OCI-LY3 (cell line): ENCODE results near the gene SNX2.
A peak's percentile ranks its signal among the peaks of the same experiment; 100 is the strongest.

Experiments used
- H2AFZ ChIP-seq: fragments of 200-600, 300-600 bp; shearing (Covaris generic); 2 replicates; pipeline ENCODE4 v1.6.0; 2014; ENCODE audit warnings: antibody characterized with exemption, low read depth, low read length
- H3K27ac ChIP-seq: fragments of 200-600, 300-600 bp; sonication (generic); 2 replicates; pipeline ENCODE4 v1.5.1; 2014; ENCODE audit warnings: mild to moderate bottlenecking, low read length, moderate library complexity, mixed read lengths
- H3K27me3 ChIP-seq: fragments of 200-600, 300-600 bp; sonication (generic); 2 replicates; pipeline ENCODE4 v1.6.1; 2014; ENCODE audit warnings: low read depth, low read length, mixed read lengths
- H3K36me3 ChIP-seq: fragments of 200-600, 300-600 bp; sonication (generic); replicated peaks from 2 replicates; pipeline ENCODE3; 2014; ENCODE audit warnings: low read depth, low read length, mixed read lengths
- H3K4me1 ChIP-seq: fragments of 300-600, 200-600 bp; sonication (generic); 2 replicates; pipeline ENCODE4 v1.6.1; 2014; ENCODE audit warnings: low read length, mixed read lengths
- H3K4me2 ChIP-seq: fragments of 200-600, 300-600 bp; sonication (generic); 2 replicates; pipeline ENCODE4 v1.6.1; 2014; ENCODE audit warnings: low read length, mixed read lengths
- H3K4me3 ChIP-seq: fragments of 300-600, 200-600 bp; sonication (generic); 2 replicates; pipeline ENCODE4 v1.5.1; 2014; ENCODE audit warnings: antibody characterized with exemption, mild to moderate bottlenecking, low read length, moderate library complexity
- H3K79me2 ChIP-seq: fragments of 300-600, 200-600 bp; shearing (Covaris generic); 2 replicates; pipeline ENCODE4 v1.6.1; 2014; ENCODE audit warnings: mild to moderate bottlenecking, low read length, mixed read lengths
- H3K9ac ChIP-seq: fragments of 300-600, 200-600 bp; shearing (Covaris generic); 2 replicates; pipeline ENCODE4 v1.6.0; 2014; ENCODE audit warnings: mild to moderate bottlenecking, low read length, moderate library complexity
- H3K9me3 ChIP-seq: fragments of 200-600, 300-600 bp; shearing (Covaris generic); 2 replicates; pipeline ENCODE4 v1.6.1; 2014; ENCODE audit warnings: low read length, mixed read lengths; ENCODE audit not compliant: insufficient read depth
- H4K20me1 ChIP-seq: fragments of 200-600, 300-600 bp; sonication (generic); 2 replicates; pipeline ENCODE4 v1.6.1; 2016; ENCODE audit warnings: low read length, mixed read lengths; ENCODE audit not compliant: insufficient read depth
- CTCF ChIP-seq: fragments of 200-600, 300-600 bp; sonication (generic); IDR thresholded peaks from 2 replicates; pipeline ENCODE4 v1.5.1; 2014; ENCODE audit warnings: antibody characterized with exemption, low read length, low read depth
- EZH2phosphoT487 ChIP-seq: fragments of 200-600 bp; shearing (Covaris generic); IDR thresholded peaks from 2 replicates; pipeline ENCODE4 v1.6.1; 2018; ENCODE audit warnings: antibody characterized with exemption, mixed run types, low read depth

The SNX2 gene

DNA sequence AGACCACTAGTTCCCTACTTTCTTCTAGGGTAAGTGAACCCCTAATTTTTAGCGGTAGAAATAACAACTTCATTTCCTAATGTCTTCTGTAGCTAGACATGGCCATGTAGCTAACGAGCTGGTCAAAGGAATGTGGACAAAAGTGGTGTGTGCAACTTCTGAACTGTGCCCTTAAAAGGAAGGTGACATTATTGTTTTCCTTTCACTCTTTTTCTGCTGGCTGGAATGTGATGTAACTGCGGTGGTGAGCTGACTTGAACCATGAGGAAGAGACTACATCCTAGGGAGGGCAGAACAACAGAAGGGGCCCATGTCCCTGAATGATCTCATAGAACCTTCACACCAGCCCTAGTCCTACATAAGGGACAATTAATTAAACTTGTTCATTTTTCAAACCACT lies 1.3 kb upstream of the SNX2 start:
- Histone ChIP-seq H4K20me1 (peaks cover 21% of the 10 kb centered on the region), H2AFZ (no peak overlapping the region), H3K9ac (no peak overlapping the region), H3K4me2 (no peak overlapping the region), H3K36me3 (no peaks in the 10 kb centered on the region), H3K27me3 (no peaks in the 10 kb centered on the region), H3K4me1 (peaks cover 13% of the 10 kb centered on the region), H3K9me3 (no peaks in the 10 kb centered on the region), H3K4me3 (no peak overlapping the region), H3K27ac (no peak overlapping the region), H3K79me2 (peaks cover 37% of the 10 kb centered on the region)
- no peak for TF ChIP-seq CTCF
- no peak for TF ChIP-seq EZH2phosphoT487

DNA sequence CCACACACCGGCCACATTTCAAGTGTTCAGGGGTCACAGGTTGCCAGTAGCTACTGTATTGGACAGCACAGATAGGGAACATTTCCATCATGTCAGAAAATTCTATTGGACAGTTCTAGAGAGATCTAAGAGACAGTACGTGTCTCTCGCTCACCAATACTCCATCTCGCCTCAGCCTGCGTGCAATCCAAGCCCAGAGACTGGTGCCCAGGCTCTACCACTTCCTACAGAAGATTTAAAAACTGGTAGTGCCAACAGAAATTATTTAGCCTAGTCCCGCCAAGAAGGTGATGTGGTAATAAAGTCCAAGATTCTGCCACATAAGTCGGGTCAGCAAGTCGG lies 390 bp upstream of the SNX2 start:
- Histone ChIP-seq H3K27me3 (no peaks in the 10 kb centered on the region), H3K9me3 (no peaks in the 10 kb centered on the region), H3K4me3 (peak overlapping the region; percentile 99), H2AFZ (peak overlapping the region; percentile 99), H3K4me2 (peak overlapping the region; percentile 82), H4K20me1 (peaks cover 29% of the 10 kb centered on the region), H3K79me2 (peaks cover 45% of the 10 kb centered on the region), H3K4me1 (peaks cover 13% of the 10 kb centered on the region), H3K36me3 (peaks cover 3% of the 10 kb centered on the region), H3K9ac (peak overlapping the region; percentile 70), H3K27ac (no peak overlapping the region)
- TF ChIP-seq EZH2phosphoT487 (no peak), CTCF (no peak)

GRCh38 chr5:122775550-122776542 lies 966 bp downstream of the SNX2 start:
- Histone ChIP-seq H3K4me1 (peaks cover 19% of the 10 kb centered on the region), H3K27me3 (no peaks in the 10 kb centered on the region), H3K79me2 (peaks cover 59% of the 10 kb centered on the region), H3K36me3 (peaks cover 3% of the 10 kb centered on the region), H2AFZ (no peak overlapping the region), H3K27ac (peak overlapping the region; percentile 63), H4K20me1 (peaks cover 41% of the 10 kb centered on the region), H3K4me3 (peak overlapping the region; percentile 99), H3K9ac (peak overlapping the region; percentile 93), H3K4me2 (peak overlapping the region; percentile 90), H3K9me3 (no peaks in the 10 kb centered on the region)
- TF ChIP-seq EZH2phosphoT487 (no peak), CTCF (no peak)

DNA sequence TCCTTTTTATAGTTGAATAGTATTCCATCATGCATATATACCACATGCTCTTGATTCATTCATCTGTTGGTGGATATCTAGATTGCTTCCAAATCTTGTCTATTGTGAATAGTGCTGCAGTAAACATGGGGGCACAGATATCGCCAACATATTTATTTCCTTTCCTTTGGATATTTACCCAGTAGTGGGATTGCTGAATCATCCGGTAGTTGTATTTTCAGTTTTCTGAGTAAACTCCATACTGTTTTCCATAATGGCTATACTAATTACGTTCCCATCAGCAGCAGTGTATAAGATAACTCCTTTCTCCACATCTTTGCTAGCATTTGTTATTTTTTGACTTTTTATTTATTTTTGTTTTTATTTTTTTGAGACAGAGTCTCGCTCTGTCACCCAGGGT lies 3.3 kb downstream of the SNX2 start:
- H2AFZ ChIP-seq, result no peak overlapping the region
- no peak overlapping the region for H3K4me2 ChIP-seq
- H3K4me3 ChIP-seq, result no peak overlapping the region
- peaks cover 9% of the 10 kb centered on the region for H3K36me3 ChIP-seq
- TF ChIP-seq CTCF, result no peak
- TF ChIP-seq EZH2phosphoT487, result no peak
- peaks cover 80% of the 10 kb centered on the region for H3K79me2 ChIP-seq
- H3K27ac ChIP-seq, result no peak overlapping the region
- H4K20me1 ChIP-seq, result peaks cover 51% of the 10 kb centered on the region
- H3K27me3 ChIP-seq, result no peaks in the 10 kb centered on the region
- no peaks in the 10 kb centered on the region for H3K9me3 ChIP-seq
- peaks cover 19% of the 10 kb centered on the region for H3K4me1 ChIP-seq
- H3K9ac ChIP-seq, result no peak overlapping the region
